GM12878 (cell line): ENCODE data around the gene SMG6.

Source experiments
- CTCF ChIP-seq, 3 experiments: IDR thresholded peaks in 2 of 3; conservative IDR thresholded peaks in 1 of 3; 2 replicates each; pipeline ENCODE4 v1.5.1; 2011; ENCODE audit warnings: low read depth in 3 of 3, low read length in 3 of 3, mild to moderate bottlenecking in 3 of 3, control low read depth in 2 of 3, moderate library complexity in 2 of 3, inconsistent platforms in 1 of 3, mixed read lengths in 1 of 3; ENCODE audit not compliant: control insufficient read depth in 2 of 3, insufficient read depth in 1 of 3; ENCODE audit errors: extremely low read depth in 1 of 3
- EZH2 ChIP-seq: IDR thresholded peaks from 2 replicates; pipeline ENCODE4 v1.6.1; 2012; ENCODE audit warnings: low read depth, mild to moderate bottlenecking, control low read depth, inconsistent platforms, low read length, borderline replicate concordance; ENCODE audit not compliant: control insufficient read depth
- FOXM1 ChIP-seq: IDR thresholded peaks from 2 replicates; pipeline ENCODE4 v1.6.1; 2012; ENCODE audit warnings: low read depth, mild to moderate bottlenecking, inconsistent platforms, low read length, moderate library complexity
- GATAD2B ChIP-seq: fragments of 450-650 bp; conservative IDR thresholded peaks from 2 replicates; pipeline ENCODE4 v1.6.1; 2017; ENCODE audit warnings: low read depth, mild to moderate bottlenecking, moderate library complexity
- IRF3 ChIP-seq: fragments of 450-650 bp; IDR thresholded peaks from 2 replicates; pipeline ENCODE4 v1.6.1; 2014; ENCODE audit warnings: mild to moderate bottlenecking
- NR2C2 ChIP-seq: IDR thresholded peaks from 2 replicates; pipeline ENCODE4 v1.6.1; 2011; ENCODE audit warnings: borderline replicate concordance, low read depth; ENCODE audit not compliant: control insufficient read depth, insufficient read length
- POLR2A ChIP-seq: IDR thresholded peaks from 2 replicates; pipeline ENCODE4 v1.6.1; 2011; ENCODE audit warnings: low read depth, mild to moderate bottlenecking, low read length
- SP1 ChIP-seq: IDR thresholded peaks from one replicate; pipeline ENCODE4 v1.6.1; 2011; ENCODE audit warnings: low read depth, low read length

DNA sequence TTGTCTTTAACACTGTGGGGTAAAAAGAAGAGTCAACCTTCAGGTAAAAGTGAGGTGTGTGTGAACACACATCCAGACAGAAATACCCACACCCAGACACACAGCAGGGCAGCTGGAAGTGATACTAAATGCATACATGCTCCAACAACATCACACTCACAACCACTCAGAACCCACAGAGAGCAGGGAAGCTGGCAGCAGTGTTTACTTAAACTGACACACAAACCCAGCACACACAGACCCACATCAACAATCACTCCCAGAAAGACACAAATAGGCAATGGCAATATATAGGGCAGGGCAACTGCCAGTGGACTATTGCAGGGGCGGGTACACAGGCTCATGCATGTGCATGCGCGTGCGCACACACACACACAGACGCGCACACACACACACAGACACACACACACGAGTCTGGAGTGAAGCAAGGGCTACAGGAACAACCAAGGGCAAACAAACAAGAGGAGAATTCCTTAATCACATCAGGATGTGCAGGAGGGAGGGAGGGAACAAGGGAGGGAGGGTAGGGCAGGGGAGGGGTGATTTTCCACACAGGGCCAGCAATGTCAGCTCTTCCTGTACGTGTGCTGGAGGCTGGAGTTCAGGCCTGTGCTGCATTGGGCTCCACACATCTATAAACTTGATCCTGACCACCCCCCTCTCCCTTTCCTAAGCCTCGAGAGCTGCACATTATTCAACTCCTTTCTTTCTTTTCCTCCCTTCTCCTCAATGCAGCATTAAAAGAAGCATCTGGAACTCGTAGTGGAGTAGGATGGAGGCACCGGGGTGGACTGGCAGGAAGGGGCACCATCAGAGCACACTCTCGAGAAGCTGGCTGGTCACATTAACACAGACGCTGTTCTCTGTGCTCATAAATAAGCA lies 218.6 kb downstream of the SMG6 start:
- TF ChIP-seq CTCF (IDR thresholded peaks at IDR 0.05 in 2 of 3, conservative IDR thresholded peaks at IDR 0.05 in 1 of 3; ENCODE audit: control insufficient read depth in 2 of 3, extremely low read depth in 1 of 3, insufficient read depth in 1 of 3, low read depth in 3 of 3, low read length in 3 of 3) (no peak), POLR2A (no peak), GATAD2B (no peak), EZH2 (no peak), SP1 (no peak), FOXM1 (no peak), NR2C2 (no peak), IRF3 (no peak)
